KMS-11 (cell line): Measurements from ENCODE around the gene FGB.

Experiments used
- H2AFZ ChIP-seq: fragments of 200-600 bp; sonication (generic); 2 replicates; pipeline ENCODE4 v1.6.1; 2016; ENCODE audit warnings: antibody characterized with exemption, mixed run types, low read depth
- H3K27ac ChIP-seq: fragments of 200-600 bp; sonication (generic); 2 replicates; pipeline ENCODE4 v1.6.1; 2016; ENCODE audit warnings: mild to moderate bottlenecking, mixed run types
- H3K27me3 ChIP-seq: fragments of 200-600 bp; sonication (generic); 2 replicates; pipeline ENCODE4 v1.6.1; 2017; ENCODE audit warnings: mild to moderate bottlenecking, low read depth, mixed run types, moderate library complexity; ENCODE audit not compliant: insufficient read depth
- H3K36me3 ChIP-seq: fragments of 200-600 bp; sonication (generic); 2 replicates; pipeline ENCODE4 v1.6.1; 2017; ENCODE audit warnings: mild to moderate bottlenecking, mixed run types; ENCODE audit not compliant: insufficient read depth
- H3K4me1 ChIP-seq: fragments of 200-600 bp; sonication (generic); 2 replicates; pipeline ENCODE4 v1.6.1; 2016; ENCODE audit warnings: mild to moderate bottlenecking, low read depth, mixed run types; ENCODE audit not compliant: poor library complexity, severe bottlenecking
- H3K4me2 ChIP-seq: fragments of 200-600 bp; sonication (generic); 2 replicates; pipeline ENCODE4 v1.7.0; 2016; ENCODE audit warnings: mild to moderate bottlenecking, mixed run types
- H3K4me3 ChIP-seq: fragments of 200-600 bp; sonication (generic); IDR thresholded peaks from 2 replicates; pipeline ENCODE4 v1.6.1; 2017; ENCODE audit warnings: low read depth, low read length, mixed read lengths; ENCODE audit not compliant: insufficient read depth
- H3K79me2 ChIP-seq: fragments of 200-600 bp; sonication (generic); 2 replicates; pipeline ENCODE4 v1.6.1; 2016; ENCODE audit warnings: low read depth, mixed run types; ENCODE audit not compliant: insufficient read depth
- H3K9ac ChIP-seq: fragments of 200-600 bp; sonication (generic); 2 replicates; pipeline ENCODE4 v1.6.1; 2016; ENCODE audit warnings: mild to moderate bottlenecking, mixed run types
- H4K20me1 ChIP-seq: fragments of 200-600 bp; sonication (generic); 2 replicates; pipeline ENCODE4 v1.6.1; 2016; ENCODE audit warnings: mild to moderate bottlenecking, mixed run types; ENCODE audit not compliant: insufficient read depth
- CTCF ChIP-seq: fragments of 200-600 bp; sonication (generic); conservative IDR thresholded peaks from 2 replicates; pipeline ENCODE4 v1.6.1; 2017; ENCODE audit warnings: low read depth, mild to moderate bottlenecking, antibody characterized with exemption, low read length, moderate library complexity, mixed read lengths

The FGB gene

GRCh38 chr4:154521607-154522006, 41.2 kb upstream of the FGB start:
- no peak overlapping the region for H2AFZ ChIP-seq
- H3K27me3 ChIP-seq = no peaks in the 10 kb centered on the region
- H3K79me2 ChIP-seq = no peaks in the 10 kb centered on the region
- no peak overlapping the region for H3K4me3 ChIP-seq
- peaks cover 12% of the 10 kb centered on the region for H3K4me1 ChIP-seq
- TF ChIP-seq CTCF = no peak
- H4K20me1 ChIP-seq = no peaks in the 10 kb centered on the region
- H3K27ac ChIP-seq = no peak overlapping the region
- no peaks in the 10 kb centered on the region for H3K36me3 ChIP-seq
- no peak overlapping the region for H3K4me2 ChIP-seq
- no peak overlapping the region for H3K9ac ChIP-seq

- no peak overlapping the region for H3K9ac ChIP-seq
- no peaks in the 10 kb centered on the region for H3K36me3 ChIP-seq
- no peaks in the 10 kb centered on the region for H3K27me3 ChIP-seq
- H3K27ac ChIP-seq = no peak overlapping the region
- H3K79me2 ChIP-seq = no peaks in the 10 kb centered on the region
- no peak overlapping the region for H3K4me3 ChIP-seq
- peaks cover 17% of the 10 kb centered on the region for H3K4me1 ChIP-seq
- H4K20me1 ChIP-seq = no peaks in the 10 kb centered on the region
- peak overlapping the region; percentile 44 for H3K4me2 ChIP-seq
- TF ChIP-seq CTCF = no peak
- 0 out of 2 replicates have a peak overlapping the region, but pooled peaks have one; percentile 11 for H2AFZ ChIP-seq
These were observed 36.7 kb upstream of the FGB start for GRCh38 chr4:154526151-154526550.

GRCh38 chr4:154527308-154527707, 35.5 kb upstream of the FGB start:
- no peak overlapping the region for H3K4me3 ChIP-seq
- TF ChIP-seq CTCF = no peak
- no peak overlapping the region for H2AFZ ChIP-seq
- H3K36me3 ChIP-seq = no peaks in the 10 kb centered on the region
- H4K20me1 ChIP-seq = no peaks in the 10 kb centered on the region
- no peak overlapping the region for H3K27ac ChIP-seq
- peaks cover 17% of the 10 kb centered on the region for H3K4me1 ChIP-seq
- no peaks in the 10 kb centered on the region for H3K79me2 ChIP-seq
- no peak overlapping the region for H3K9ac ChIP-seq
- no peak overlapping the region for H3K4me2 ChIP-seq
- H3K27me3 ChIP-seq = no peaks in the 10 kb centered on the region

GRCh38 chr4:154528869-154529268, 33.9 kb upstream of the FGB start:
- Histone ChIP-seq H3K36me3 (no peaks in the 10 kb centered on the region), H3K27me3 (no peaks in the 10 kb centered on the region), H3K4me3 (no peak overlapping the region), H2AFZ (no peak overlapping the region), H3K9ac (no peak overlapping the region), H4K20me1 (no peaks in the 10 kb centered on the region), H3K27ac (no peak overlapping the region), H3K4me2 (no peak overlapping the region), H3K4me1 (peaks cover 17% of the 10 kb centered on the region), H3K79me2 (no peaks in the 10 kb centered on the region)
- no peak for TF ChIP-seq CTCF
